NK-92 treated with Interleukin-12 subunit alpha and Interleukin-12 subunit beta, amount 100 ng/mL, for 24 hours (cell line): ENCODE results near the gene NFATC1.

ENCODE experiments used
- DNase-seq: peaks from one replicate; lab custom pipeline; 2025; lab: John Stamatoyannopoulos, UW

The NFATC1 gene

GRCh38 chr18:79395761-79396404 is at the start of gene NFATC1:
Gene NFATC1, plus strand, starts transcription at chr18:79395930. Its CDS starts 295 bp downstream, at chr18:79396225.
- DNase-seq: no peak

- no peak for DNase-seq
Observed at GRCh38 chr18:79345981-79346380, 49.7 kb upstream of the NFATC1 start.

- no peak for DNase-seq
Observed at GRCh38 chr18:79348066-79348465, 47.7 kb upstream of the NFATC1 start.

GRCh38 chr18:79352432-79352831 is 43.3 kb upstream of the NFATC1 start:
- no peak for DNase-seq

- no peak for DNase-seq
Observed at GRCh38 chr18:79353267-79353666, 42.5 kb upstream of the NFATC1 start.

GRCh38 chr18:79354350-79354749 is 41.4 kb upstream of the NFATC1 start:
- DNase-seq: no peak

- DNase-seq: no peak
Observed at GRCh38 chr18:79355433-79356335, 40.0 kb upstream of the NFATC1 start.

GRCh38 chr18:79356435-79356834 is 39.3 kb upstream of the NFATC1 start:
- DNase-seq: no peak

GRCh38 chr18:79360933-79361332 is 34.8 kb upstream of the NFATC1 start:
- no peak for DNase-seq

- no peak for DNase-seq
Observed at GRCh38 chr18:79361766-79362522, 33.8 kb upstream of the NFATC1 start.

- DNase-seq: no peak
Observed at GRCh38 chr18:79365701-79366100, 30.0 kb upstream of the NFATC1 start.

GRCh38 chr18:79366177-79367094 is 29.3 kb upstream of the NFATC1 start:
- DNase-seq: no peak

- DNase-seq: no peak
Observed at GRCh38 chr18:79367480-79367879, 28.2 kb upstream of the NFATC1 start.

GRCh38 chr18:79367989-79368388 is 27.7 kb upstream of the NFATC1 start:
- no peak for DNase-seq

GRCh38 chr18:79368681-79369080 is 27.0 kb upstream of the NFATC1 start:
- no peak for DNase-seq

GRCh38 chr18:79371561-79372121 is 24.1 kb upstream of the NFATC1 start:
- no peak for DNase-seq

GRCh38 chr18:79372461-79372860 is 23.3 kb upstream of the NFATC1 start:
- no peak for DNase-seq

- DNase-seq: no peak
Observed at GRCh38 chr18:79372991-79373390, 22.7 kb upstream of the NFATC1 start.

GRCh38 chr18:79373736-79374135 is 22.0 kb upstream of the NFATC1 start:
- DNase-seq: no peak

GRCh38 chr18:79374408-79375171 is 21.1 kb upstream of the NFATC1 start:
- no peak for DNase-seq
